Bronchial epithelial cell (primary cell): ENCODE results near the gene COL13A1. TPM values are rescaled to one million over a fixed set of nuclear protein-coding genes. Genes with fewer than 3 reads are reported as not detected.

Source experiments
- DNase-seq: peaks from one replicate; pipeline ENCODE4 v3.0.0-alpha.2; 2010; ENCODE audit warnings: low read depth
- FAIRE-seq: peaks from 2 replicates; lab custom pipeline; 2011; peaks lifted over from hg19 to GRCh38; lab: Jason Lieb, UNC
- H3K27me3 ChIP-seq: 2 replicates; pipeline ENCODE4 v1.5.1; 2011; ENCODE audit warnings: low read length; ENCODE audit not compliant: control insufficient read depth, insufficient read depth
- H3K36me3 ChIP-seq: 2 replicates; pipeline ENCODE4 v1.5.1; 2011; ENCODE audit warnings: low read length; ENCODE audit not compliant: control insufficient read depth, insufficient read depth
- H3K4me3 ChIP-seq: 2 replicates; pipeline ENCODE4 v1.5.1; 2011; ENCODE audit warnings: mild to moderate bottlenecking, low read depth, low read length, control low read depth
- CTCF ChIP-seq: IDR thresholded peaks from 2 replicates; pipeline ENCODE4 v1.5.1; 2011; ENCODE audit warnings: mild to moderate bottlenecking, moderate library complexity, low read length, control low read depth, inconsistent platforms; ENCODE audit not compliant: insufficient read depth, severe bottlenecking
- total RNA-seq: library from RNA; depleted of rRNA; stranded (reverse); fragments of >200 nt; gene quantifications from 2 replicates; pipeline ENCODE4 v1.2.1, GENCODE V29; 2014

The COL13A1 gene
- total RNA-seq, 1 donor from 2014 or later, result under 0.01 TPM

DNA sequence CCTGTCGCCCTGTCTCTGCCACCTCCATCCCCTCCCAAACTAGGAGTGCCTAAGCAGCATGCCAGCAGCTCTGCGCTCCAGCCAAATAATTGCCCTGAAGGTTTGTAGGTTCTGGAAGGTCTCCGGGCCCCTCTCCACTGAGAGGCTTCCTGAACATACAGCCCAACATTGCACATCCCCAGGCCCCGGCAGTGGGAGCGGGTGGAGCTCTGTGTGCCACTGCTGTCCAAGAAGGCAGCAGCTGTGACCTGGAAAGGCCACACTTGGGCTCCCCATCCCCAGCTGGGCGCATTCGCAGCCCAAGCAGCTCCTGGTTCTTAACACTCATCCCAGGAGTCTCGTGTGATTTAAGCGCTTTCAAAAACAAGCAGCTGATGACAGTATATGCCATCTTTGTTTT, 95.7 kb downstream of the COL13A1 start:
- no peak for DNase-seq
- no peak for TF ChIP-seq CTCF
- Histone ChIP-seq H3K27me3 (peaks cover 5% of the 10 kb centered on the region), H3K4me3 (no peak overlapping the region), H3K36me3 (no peaks in the 10 kb centered on the region)
- FAIRE-seq, result no peak

DNA sequence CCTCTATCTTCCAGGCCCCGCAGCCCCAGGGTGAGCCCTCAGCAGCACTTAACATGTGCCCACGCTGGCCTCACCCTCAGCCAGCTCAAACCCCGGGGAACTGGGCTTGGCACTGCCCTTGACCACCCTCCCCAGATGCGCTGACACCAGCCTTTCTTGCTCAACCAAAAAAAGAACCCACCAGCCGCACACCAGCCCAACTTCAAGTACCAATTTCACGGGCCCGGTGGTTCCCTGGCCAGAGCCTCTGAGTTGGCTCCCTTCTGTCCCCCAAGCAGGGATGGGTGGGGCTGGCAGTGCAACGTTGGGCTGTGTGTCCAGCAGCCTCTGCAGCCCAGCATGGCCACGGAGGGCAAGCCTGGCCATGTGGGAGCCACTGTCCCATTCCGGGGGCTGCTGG, 96.3 kb downstream of the COL13A1 start:
- TF ChIP-seq CTCF, result no peak
- no peak overlapping the region for H3K4me3 ChIP-seq
- H3K36me3 ChIP-seq, result no peaks in the 10 kb centered on the region
- peaks cover 5% of the 10 kb centered on the region for H3K27me3 ChIP-seq
- FAIRE-seq (no peak), DNase-seq (no peak)

GRCh38 chr10:69898524-69898923, 96.8 kb downstream of the COL13A1 start:
- no peaks in the 10 kb centered on the region for H3K36me3 ChIP-seq
- FAIRE-seq (no peak), DNase-seq (no peak)
- peaks cover 5% of the 10 kb centered on the region for H3K27me3 ChIP-seq
- H3K4me3 ChIP-seq, result no peak overlapping the region
- no peak for TF ChIP-seq CTCF

GRCh38 chr10:69898941-69899340, 97.2 kb downstream of the COL13A1 start:
- TF ChIP-seq CTCF, result no peak
- no peak for FAIRE-seq
- H3K27me3 ChIP-seq, result peaks cover 5% of the 10 kb centered on the region
- no peak overlapping the region for H3K4me3 ChIP-seq
- H3K36me3 ChIP-seq, result no peaks in the 10 kb centered on the region
- DNase-seq, result no peak

DNA sequence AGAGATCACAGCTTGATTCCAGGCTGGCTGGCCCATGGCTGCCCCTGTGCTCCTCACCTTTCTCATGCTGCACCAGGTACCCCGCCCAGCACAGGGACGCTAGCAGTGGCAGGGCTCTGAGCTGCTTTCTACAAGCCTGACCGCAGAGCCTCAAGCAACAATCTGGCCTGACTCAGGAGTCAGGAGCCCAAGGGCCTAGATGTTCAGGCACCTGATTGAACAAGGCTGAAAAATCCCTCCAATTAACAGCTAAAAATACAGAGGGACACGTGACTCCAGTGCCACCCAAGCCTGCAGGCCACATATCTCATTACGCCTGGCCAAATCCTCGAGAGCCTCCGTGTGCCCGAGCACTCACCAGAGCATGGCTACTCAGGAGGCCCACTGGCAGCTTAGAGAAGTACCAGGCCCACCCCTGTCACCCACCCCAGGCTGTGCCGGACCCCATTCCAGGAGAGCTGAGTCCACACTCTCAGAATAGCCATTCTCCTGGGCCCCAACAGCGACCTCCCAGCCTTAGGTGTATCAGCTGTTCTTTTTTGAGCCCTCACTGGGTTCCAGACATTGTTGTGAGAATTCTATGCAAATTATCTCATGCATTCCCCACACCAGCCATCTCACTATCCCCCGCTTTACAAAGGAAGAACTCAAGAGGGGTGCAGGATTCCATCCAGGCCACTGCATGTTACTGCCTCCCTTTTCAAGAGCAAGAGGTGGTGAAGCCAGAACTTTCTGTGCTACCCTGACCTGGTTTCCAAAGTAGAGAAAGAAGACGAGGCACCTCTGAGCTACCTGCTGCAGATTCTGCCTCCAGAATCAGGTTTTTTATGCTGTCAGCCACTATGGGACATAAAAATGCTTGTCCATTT, 98.3 kb downstream of the COL13A1 start:
- H3K4me3 ChIP-seq, result no peak overlapping the region
- H3K36me3 ChIP-seq, result no peaks in the 10 kb centered on the region
- peaks cover 5% of the 10 kb centered on the region for H3K27me3 ChIP-seq
- peak; percentile 83 for FAIRE-seq
- DNase-seq, result no peak
- no peak for TF ChIP-seq CTCF

GRCh38 chr10:69901022-69901421, 99.3 kb downstream of the COL13A1 start:
- no peaks in the 10 kb centered on the region for H3K36me3 ChIP-seq
- H3K4me3 ChIP-seq, result no peak overlapping the region
- FAIRE-seq, result no peak

More at GRCh38 chr10:69901022-69901421, 99.3 kb downstream of the COL13A1 start:
- no peak for TF ChIP-seq CTCF
- no peak for DNase-seq
- H3K27me3 ChIP-seq, result peaks cover 5% of the 10 kb centered on the region
